Measurements from ENCODE around the gene PLEKHG4B.
"Not testable (repeated sequence)": the region's sequence is repeated elsewhere in the genome, so short reads cannot be mapped to it uniquely, and the experiment has no call there.

The PLEKHG4B gene

DNA sequence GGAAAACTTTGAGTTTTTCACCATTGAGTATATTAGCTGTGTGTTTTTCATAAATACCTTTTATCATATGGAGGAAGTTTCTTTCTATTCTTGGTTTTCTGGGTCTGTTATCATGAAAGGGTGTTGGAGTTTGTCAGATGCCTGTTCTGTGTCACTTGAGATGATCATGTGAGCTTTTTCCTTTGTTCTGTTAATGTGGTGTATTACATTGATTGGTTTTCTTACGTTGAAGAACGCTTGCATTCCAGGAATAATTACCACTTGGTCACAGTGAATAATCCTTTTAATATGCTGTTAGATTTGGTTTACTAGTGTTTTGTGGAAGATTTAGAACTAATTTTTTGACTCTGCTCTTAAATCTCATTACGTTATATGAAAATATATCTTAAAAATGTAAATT lies 7.8 kb downstream of the PLEKHG4B start:
- DNase-seq: no peak
- TF ChIP-seq POLR2A (IDR thresholded peaks at IDR 0.05; ENCODE audit: low read length) (no peak), GATA1 (IDR thresholded peaks at IDR 0.05; ENCODE audit: low read depth, low read length) (no peak)

DNA sequence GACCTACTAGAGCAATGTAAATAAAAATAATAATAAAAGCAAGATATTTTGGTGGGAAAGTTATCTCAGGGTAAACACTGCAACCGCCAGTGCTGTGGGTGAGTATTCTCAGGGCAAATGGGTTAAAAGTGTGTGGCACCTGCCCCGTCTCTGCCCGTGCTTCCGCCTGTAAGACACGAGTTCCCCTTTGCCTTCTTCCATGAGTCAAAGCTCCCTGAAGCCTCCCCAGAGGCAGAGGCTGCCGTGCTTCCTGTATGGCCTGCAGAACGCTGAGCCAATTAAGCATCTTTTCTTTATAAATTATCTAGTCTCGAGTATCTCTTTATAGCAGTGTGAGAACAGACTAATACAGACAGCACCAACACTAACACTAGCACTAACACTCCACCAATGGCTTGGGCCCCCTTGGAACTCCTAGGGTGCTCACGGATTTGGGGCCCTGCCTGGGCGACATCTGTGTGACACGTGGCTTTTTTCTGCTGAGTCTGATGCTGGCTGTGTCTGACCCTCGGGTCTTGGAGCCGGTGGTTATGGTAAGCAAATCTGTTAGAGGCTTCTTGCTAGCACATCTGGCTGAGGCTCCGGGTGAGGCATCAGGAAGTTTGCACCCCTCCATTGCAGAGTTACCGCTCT lies 10.6 kb downstream of the PLEKHG4B start:
- no peak for DNase-seq
- no peak for TF ChIP-seq POLR2A (IDR thresholded peaks at IDR 0.05; ENCODE audit: low read length)
- TF ChIP-seq GATA1 (IDR thresholded peaks at IDR 0.05; ENCODE audit: low read depth, low read length): no peak

DNA sequence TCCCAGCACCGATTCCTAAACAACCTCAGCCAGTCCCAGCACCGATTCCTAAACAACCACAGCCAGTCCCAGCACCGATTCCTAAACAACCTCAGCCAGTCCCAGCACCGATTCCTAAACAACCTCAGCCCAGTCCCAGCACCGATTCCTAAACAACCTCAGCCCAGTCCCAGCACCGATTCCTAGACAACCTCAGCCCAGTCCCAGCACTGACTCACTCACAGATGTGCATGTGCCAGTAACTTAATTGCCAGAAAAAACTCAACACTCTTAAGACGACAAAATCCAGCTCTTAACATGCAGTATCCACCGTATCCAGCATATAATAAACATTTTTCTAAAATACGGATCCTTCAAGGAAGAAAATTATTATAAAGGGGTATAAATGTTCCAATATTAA lies 12.1 kb downstream of the PLEKHG4B start:
- DNase-seq: not testable (repeated sequence)

DNA sequence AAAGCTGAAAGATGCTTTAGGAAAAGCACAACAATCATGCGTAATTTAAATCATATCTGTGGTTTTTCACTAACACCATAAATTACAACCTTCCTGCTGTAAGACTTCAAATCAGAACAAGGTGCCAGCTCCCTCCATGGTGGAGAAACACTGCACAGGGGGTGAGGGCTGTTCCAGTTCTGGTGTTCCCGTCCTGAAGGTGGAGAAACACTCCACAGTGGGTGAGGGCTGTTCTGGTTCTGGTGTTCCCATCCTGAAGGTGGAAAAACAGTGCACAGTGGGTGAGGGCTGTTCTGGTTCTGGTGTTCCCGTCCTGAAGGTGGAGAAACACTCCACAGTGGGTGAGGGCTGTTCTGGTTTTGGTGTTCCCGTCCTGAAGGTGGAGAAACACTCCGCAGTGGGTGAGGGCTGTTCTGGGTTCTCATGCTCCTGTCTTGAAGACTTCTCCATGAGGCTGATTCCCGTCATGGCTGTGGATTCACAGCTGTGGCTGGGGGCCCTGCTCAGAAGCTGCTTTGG lies 12.9 kb downstream of the PLEKHG4B start:
- no peak for DNase-seq
- TF ChIP-seq GATA1 (IDR thresholded peaks at IDR 0.05; ENCODE audit: low read depth, low read length) (no peak), POLR2A (IDR thresholded peaks at IDR 0.05; ENCODE audit: low read length) (no peak)

DNA sequence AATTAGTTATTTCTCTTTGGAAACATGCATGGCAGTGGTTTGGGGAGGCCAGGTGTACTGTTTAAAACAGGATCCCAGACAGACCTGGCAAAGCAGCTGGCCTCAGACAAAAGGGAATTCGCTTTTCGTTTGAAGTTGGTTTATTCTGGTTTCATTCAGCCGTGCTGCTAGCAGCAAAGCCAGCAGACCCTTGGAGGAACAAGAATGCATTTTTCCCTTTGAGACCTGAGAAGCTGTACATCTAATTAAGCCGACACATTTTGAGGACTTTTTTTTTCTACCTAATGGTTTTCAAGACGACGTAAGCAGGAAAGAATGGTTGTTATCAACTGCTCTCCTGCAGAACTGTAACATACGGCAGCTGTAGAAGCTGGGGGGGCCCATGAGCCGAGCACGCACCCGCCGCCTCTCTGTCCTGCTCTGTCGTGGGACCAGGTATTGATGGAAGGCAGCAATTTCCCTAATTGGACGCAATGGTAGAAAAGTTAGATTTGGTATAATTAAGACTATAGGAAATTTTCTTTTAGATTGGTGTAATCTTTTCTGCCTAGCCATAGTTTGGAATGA lies 13.6 kb downstream of the PLEKHG4B start:
- TF ChIP-seq GATA1 (IDR thresholded peaks at IDR 0.05; ENCODE audit: low read depth, low read length): no peak
- no peak for TF ChIP-seq POLR2A (IDR thresholded peaks at IDR 0.05; ENCODE audit: low read length)
- no peak for DNase-seq

DNA sequence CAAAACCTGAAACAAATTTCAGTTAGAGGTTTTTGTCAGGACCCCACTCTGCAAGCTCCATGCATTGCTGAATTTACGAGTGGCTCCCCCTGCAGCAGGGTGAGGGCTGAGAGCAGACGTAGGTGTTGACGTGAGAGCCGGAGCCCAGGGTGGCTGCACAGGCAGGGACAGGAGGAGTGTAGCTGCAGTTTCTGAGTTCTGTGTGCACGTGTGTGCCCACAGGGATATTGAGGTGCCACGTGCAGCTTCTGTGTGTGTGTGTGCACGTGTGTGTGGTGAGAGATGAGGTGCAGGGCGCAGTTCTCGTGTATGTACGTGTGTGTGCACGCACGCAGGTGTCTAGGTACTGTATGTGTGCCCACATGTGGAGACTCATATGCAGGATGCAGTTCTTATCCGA lies 14.6 kb downstream of the PLEKHG4B start:
- no peak for DNase-seq
- TF ChIP-seq GATA1 (IDR thresholded peaks at IDR 0.05; ENCODE audit: low read depth, low read length) (no peak), POLR2A (IDR thresholded peaks at IDR 0.05; ENCODE audit: low read length) (no peak)

DNA sequence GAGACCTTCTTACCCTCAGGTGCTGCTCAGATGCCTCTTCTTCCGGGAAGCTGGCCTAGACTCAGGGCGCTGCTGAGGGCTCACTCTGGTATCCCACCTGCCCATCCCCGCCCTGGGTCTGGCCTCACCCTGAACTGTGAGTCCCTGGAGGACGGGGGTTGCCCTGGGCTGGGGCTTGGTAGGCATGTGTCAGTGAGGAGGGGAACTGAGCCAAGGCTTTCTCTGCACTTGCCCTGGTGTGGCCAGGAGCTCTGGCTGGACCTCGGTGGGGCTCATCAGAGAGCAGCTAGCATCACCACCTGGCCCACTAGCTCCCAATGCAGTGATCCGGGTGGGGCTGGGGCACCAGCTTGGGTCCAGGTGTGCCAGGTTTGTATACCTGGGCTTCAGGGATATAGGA lies 15.6 kb downstream of the PLEKHG4B start:
- TF ChIP-seq GATA1 (IDR thresholded peaks at IDR 0.05; ENCODE audit: low read depth, low read length): no peak
- no peak for TF ChIP-seq POLR2A (IDR thresholded peaks at IDR 0.05; ENCODE audit: low read length)
- no peak for DNase-seq

DNA sequence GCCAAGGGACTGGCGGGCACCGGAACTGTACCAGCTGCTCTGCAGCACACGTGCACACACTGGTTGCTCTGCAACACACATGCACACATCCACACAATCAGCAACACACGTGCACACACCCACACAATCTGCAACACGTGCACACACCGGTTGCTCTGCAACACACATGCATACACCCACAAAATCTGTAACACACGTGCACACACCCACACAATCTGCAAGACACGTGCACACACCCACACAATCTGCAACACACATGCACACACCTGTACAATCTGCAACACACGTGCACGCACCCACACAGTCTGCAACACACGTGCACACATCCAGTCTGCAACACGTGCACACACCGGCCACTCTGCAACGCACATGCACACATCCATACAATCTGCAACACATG lies 17.9 kb downstream of the PLEKHG4B start:
- no peak for DNase-seq
- no peak for TF ChIP-seq GATA1 (IDR thresholded peaks at IDR 0.05; ENCODE audit: low read depth, low read length)
- TF ChIP-seq POLR2A (IDR thresholded peaks at IDR 0.05; ENCODE audit: low read length): no peak

DNA sequence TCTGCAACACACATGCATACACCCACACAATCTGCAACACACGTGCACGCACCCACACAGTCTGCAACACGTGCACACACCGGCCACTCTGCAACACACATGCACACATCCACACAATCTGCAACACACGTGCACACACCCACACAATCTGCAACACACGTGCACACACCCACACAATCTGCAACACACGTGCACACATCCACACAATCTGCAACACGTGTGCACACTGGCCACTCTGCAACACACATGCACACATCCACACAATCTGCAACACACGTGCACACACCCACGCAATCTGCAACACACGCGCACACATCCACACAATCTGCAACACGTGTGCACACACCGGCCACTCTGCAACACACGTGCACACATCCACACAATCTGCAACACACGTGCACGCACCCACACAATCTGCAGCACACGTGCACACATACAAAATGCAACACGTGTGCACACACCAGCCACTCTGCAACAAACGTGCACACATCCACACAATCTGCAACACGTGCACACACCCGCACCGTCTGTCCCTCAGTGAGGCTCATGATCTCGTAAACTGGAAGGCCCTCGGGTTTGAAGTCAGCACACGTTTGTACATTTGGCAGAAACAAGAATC lies 18.4 kb downstream of the PLEKHG4B start:
- no peak for TF ChIP-seq POLR2A (IDR thresholded peaks at IDR 0.05; ENCODE audit: low read length)
- no peak for TF ChIP-seq GATA1 (IDR thresholded peaks at IDR 0.05; ENCODE audit: low read depth, low read length)
- DNase-seq: no peak

DNA sequence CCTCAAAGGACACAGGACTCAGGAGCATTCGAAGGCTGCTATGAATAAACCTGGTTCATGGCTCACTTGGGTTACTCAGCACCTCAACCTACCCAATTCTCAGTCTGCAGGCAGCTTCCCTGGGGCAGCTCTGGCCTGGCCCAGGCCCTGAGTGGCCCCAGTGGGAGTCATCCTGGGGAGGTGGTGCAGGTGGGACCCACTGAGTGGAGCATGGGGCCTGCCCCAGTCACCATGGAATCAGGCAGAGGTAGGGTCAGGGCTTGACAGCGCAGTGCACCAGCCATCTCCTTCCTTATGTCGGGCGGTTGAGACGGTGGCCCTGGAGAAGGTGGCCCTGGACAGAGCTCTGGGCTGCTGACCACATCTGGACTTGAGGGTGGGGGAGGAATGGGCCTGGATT lies 19.2 kb downstream of the PLEKHG4B start:
- DNase-seq: no peak
- TF ChIP-seq GATA1 (IDR thresholded peaks at IDR 0.05; ENCODE audit: low read depth, low read length) (no peak), POLR2A (IDR thresholded peaks at IDR 0.05; ENCODE audit: low read length) (no peak)

DNA sequence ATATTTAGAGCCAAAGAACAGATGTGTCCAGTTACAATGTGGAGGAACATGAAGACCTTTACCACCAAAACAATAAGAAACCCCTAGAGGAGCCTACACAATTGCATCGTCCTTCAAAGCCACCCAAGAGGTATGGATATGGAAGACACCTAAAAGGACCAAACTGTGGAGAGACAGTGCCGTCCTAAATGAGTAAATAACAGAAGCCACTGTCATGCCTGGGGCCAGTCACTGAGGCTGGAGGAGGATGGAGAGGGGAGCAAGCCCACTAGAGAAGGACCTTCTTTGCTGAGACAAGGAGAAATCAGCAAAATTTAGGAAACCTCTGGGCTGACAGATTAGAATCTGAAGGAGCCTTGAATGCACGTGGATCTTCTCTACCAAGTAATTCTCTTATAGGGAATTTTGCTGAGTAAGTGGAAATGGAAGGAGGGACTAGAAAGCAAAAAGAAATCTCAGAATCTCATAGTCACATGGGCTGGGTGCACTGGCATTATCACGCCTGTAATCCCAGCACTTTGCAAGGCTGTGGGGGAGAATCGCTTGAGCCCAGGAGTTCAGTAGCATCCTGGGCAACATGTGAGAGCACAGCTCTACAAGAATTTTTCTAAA lies 27.6 kb downstream of the PLEKHG4B start:
- TF ChIP-seq GATA1 (IDR thresholded peaks at IDR 0.05; ENCODE audit: low read depth, low read length): no peak
- TF ChIP-seq POLR2A (IDR thresholded peaks at IDR 0.05; ENCODE audit: low read length): no peak
- no peak for DNase-seq

DNA sequence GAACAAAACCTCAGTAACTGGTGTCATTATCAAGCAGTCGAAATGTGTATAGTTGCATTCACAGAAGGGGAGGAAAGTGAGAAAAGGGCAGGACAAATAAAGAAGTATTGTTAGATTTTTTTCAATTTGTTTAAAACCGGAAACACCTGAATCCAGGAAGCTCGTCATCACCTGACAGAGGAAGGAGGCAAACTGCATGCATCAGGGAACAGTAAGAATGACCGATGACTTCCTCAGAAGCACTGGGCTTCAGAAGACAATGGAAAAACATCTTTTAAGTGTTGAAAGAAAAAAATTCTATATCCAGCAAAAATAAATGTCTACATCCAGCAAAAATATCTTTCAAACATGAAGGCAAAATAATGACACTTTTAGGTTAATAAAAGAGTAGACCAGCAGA lies 29.5 kb downstream of the PLEKHG4B start:
- no peak for DNase-seq
- TF ChIP-seq POLR2A (IDR thresholded peaks at IDR 0.05; ENCODE audit: low read length): no peak
- TF ChIP-seq GATA1 (IDR thresholded peaks at IDR 0.05; ENCODE audit: low read depth, low read length): no peak

DNA sequence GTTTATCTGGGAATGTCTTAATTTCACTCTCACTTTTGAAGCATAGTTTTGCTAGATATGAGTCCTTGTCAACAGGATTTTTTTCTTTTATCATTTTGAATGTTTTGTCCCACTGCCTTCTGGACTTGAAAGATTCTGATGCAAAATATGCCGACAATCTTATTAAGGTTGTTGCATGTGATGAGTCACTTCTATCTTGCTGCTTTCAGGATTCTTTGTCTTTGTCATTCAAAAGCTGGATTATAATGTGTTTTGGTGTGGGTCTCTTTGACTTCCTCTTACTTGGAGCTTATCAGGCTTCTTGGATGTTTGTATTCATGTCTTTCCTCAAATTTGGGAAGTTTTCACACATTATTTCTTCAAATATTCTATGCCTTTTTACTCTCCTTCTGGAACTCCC lies 33.8 kb downstream of the PLEKHG4B start:
- TF ChIP-seq GATA1 (IDR thresholded peaks at IDR 0.05; ENCODE audit: low read depth, low read length): no peak
- no peak for TF ChIP-seq POLR2A (IDR thresholded peaks at IDR 0.05; ENCODE audit: low read length)
- DNase-seq: no peak

DNA sequence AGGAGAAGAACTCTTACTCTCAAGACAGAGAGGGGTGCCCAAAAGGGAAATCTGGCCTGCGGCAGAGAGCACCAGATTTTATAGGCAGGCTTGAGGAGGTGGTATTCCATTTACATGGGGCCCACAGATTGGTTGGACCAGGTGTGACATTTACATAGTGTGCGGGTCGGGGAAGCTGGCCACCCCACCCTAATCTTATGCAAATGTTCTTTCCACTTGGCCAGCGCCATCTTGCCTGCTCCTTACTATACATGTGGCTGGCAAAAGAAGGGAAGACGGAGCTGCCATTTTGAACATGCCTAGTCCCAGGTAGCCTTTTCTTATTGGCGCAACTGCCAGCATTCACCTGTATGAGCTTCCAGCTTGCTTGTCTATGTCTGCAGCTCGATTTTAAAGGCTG lies 34.8 kb downstream of the PLEKHG4B start:
- TF ChIP-seq GATA1 (IDR thresholded peaks at IDR 0.05; ENCODE audit: low read depth, low read length): no peak
- TF ChIP-seq POLR2A (IDR thresholded peaks at IDR 0.05; ENCODE audit: low read length): no peak

DNA sequence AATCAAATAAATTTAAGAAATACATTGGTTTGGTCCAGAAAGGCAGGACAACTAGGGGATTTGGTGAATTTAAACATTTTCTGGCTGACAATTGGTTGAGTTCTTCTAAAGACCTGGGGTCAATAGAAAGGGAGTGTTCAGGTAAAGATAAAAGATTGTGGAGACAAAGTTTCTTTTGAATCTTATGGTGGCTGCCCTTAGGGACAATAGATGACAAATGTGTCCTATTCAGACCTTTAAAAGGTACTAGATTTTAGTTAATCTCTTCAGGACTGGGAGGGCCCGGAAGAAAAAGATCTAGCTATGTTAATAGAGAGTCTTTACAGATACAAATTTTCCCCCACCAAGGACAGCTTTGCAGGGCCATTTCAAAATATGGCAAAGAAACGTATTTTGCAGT lies 35.9 kb downstream of the PLEKHG4B start:
- TF ChIP-seq POLR2A (IDR thresholded peaks at IDR 0.05; ENCODE audit: low read length) (no peak), GATA1 (IDR thresholded peaks at IDR 0.05; ENCODE audit: low read depth, low read length) (no peak)
- DNase-seq: no peak

More for the DNA sequence above, 34.8 kb downstream of the PLEKHG4B start:
- DNase-seq: no peak
